ENCODE data around the gene SLC16A4. TPM values are rescaled to one million over a fixed set of nuclear protein-coding genes. Genes with fewer than 3 reads are reported as not detected.

SLC16A4 gene
- total and polyA plus RNA-seq, 2 of the 8 experiments (the other 6 are each of a cell fraction or from before 2014, with no cell fraction given), result 0.30 to 0.43 TPM

DNA sequence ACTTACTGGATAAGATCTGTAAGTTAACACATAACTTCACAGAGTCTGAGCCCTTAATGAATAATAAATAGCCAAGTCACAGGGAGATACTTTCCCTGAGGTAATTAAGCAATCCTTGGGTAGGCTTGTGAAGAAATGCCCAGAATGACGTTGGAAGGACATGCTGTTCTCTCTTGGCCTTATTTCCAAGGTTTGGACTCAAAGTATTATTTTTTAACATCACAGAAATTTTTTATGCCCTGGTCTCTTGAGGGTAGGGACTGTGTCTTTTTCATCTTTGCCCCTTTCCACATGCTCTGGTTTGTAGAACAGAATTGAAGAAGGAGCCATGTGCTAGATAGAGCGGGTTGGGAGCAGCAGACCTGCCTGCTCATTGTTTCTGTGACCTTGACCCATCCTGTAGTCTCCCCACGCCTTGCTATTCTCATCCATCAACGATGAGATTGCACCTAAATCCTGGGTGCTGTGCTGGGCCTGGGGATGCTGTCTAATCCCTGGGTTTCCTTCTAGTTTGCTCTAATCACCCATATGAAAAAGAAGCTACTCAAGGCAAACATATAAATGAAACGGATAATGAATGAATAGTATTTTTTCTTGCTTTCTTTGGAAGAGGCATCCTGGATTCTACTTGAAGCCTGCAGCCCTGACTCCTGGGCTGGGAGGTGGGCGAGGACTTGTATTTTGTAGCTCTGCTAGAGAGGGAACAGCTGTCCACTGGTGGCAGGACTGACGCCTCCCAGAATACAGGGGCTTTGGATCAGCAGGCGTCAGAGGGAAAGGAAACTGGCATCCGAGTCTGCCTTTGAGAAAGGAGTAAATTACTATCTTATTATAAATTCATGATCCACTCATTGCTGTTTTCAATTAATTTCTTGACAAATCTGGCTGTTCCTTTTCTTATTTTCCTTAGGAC lies 34.1 kb upstream of the SLC16A4 start (continued):
- TF ChIP-seq, protein P1, sequence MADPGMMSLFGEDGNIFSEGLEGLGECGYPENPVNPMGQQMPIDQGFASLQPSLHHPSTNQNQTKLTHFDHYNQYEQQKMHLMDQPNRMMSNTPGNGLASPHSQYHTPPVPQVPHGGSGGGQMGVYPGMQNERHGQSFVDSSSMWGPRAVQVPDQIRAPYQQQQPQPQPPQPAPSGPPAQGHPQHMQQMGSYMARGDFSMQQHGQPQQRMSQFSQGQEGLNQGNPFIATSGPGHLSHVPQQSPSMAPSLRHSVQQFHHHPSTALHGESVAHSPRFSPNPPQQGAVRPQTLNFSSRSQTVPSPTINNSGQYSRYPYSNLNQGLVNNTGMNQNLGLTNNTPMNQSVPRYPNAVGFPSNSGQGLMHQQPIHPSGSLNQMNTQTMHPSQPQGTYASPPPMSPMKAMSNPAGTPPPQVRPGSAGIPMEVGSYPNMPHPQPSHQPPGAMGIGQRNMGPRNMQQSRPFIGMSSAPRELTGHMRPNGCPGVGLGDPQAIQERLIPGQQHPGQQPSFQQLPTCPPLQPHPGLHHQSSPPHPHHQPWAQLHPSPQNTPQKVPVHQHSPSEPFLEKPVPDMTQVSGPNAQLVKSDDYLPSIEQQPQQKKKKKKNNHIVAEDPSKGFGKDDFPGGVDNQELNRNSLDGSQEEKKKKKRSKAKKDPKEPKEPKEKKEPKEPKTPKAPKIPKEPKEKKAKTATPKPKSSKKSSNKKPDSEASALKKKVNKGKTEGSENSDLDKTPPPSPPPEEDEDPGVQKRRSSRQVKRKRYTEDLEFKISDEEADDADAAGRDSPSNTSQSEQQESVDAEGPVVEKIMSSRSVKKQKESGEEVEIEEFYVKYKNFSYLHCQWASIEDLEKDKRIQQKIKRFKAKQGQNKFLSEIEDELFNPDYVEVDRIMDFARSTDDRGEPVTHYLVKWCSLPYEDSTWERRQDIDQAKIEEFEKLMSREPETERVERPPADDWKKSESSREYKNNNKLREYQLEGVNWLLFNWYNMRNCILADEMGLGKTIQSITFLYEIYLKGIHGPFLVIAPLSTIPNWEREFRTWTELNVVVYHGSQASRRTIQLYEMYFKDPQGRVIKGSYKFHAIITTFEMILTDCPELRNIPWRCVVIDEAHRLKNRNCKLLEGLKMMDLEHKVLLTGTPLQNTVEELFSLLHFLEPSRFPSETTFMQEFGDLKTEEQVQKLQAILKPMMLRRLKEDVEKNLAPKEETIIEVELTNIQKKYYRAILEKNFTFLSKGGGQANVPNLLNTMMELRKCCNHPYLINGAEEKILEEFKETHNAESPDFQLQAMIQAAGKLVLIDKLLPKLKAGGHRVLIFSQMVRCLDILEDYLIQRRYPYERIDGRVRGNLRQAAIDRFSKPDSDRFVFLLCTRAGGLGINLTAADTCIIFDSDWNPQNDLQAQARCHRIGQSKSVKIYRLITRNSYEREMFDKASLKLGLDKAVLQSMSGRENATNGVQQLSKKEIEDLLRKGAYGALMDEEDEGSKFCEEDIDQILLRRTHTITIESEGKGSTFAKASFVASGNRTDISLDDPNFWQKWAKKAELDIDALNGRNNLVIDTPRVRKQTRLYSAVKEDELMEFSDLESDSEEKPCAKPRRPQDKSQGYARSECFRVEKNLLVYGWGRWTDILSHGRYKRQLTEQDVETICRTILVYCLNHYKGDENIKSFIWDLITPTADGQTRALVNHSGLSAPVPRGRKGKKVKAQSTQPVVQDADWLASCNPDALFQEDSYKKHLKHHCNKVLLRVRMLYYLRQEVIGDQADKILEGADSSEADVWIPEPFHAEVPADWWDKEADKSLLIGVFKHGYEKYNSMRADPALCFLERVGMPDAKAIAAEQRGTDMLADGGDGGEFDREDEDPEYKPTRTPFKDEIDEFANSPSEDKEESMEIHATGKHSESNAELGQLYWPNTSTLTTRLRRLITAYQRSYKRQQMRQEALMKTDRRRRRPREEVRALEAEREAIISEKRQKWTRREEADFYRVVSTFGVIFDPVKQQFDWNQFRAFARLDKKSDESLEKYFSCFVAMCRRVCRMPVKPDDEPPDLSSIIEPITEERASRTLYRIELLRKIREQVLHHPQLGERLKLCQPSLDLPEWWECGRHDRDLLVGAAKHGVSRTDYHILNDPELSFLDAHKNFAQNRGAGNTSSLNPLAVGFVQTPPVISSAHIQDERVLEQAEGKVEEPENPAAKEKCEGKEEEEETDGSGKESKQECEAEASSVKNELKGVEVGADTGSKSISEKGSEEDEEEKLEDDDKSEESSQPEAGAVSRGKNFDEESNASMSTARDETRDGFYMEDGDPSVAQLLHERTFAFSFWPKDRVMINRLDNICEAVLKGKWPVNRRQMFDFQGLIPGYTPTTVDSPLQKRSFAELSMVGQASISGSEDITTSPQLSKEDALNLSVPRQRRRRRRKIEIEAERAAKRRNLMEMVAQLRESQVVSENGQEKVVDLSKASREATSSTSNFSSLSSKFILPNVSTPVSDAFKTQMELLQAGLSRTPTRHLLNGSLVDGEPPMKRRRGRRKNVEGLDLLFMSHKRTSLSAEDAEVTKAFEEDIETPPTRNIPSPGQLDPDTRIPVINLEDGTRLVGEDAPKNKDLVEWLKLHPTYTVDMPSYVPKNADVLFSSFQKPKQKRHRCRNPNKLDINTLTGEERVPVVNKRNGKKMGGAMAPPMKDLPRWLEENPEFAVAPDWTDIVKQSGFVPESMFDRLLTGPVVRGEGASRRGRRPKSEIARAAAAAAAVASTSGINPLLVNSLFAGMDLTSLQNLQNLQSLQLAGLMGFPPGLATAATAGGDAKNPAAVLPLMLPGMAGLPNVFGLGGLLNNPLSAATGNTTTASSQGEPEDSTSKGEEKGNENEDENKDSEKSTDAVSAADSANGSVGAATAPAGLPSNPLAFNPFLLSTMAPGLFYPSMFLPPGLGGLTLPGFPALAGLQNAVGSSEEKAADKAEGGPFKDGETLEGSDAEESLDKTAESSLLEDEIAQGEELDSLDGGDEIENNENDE (IDR thresholded peaks at IDR 0.05; ENCODE audit: insufficient replicate concordance, low read length), result no peak
- TF ChIP-seq BACH1 (IDR thresholded peaks at IDR 0.05; ENCODE audit: low read length) (no peak), GTF2F1 (IDR thresholded peaks at IDR 0.05; ENCODE audit: borderline replicate concordance, low read depth, low read length) (no peak), YY1 (IDR thresholded peaks at IDR 0.05; ENCODE audit: low read depth, low read length) (no peak), SRF (IDR thresholded peaks at IDR 0.05; ENCODE audit: low read depth, low read length) (no peak), RBBP5 (IDR thresholded peaks at IDR 0.05; ENCODE audit: borderline replicate concordance, low read depth, low read length) (no peak), CHD1 (IDR thresholded peaks at IDR 0.05; ENCODE audit: low read depth, low read length) (no peak)
- TF ChIP-seq, protein P2, sequence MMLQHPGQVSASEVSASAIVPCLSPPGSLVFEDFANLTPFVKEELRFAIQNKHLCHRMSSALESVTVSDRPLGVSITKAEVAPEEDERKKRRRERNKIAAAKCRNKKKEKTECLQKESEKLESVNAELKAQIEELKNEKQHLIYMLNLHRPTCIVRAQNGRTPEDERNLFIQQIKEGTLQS (IDR thresholded peaks at IDR 0.05; ENCODE audit: insufficient read depth, low read depth, low read length), result no peak

All from H1 (cell line).